ENCODE measurements around the gene PLEKHG2.
A peak's percentile ranks its signal among the peaks of the same experiment; 100 is the strongest.

PLEKHG2 gene

GRCh38 chr19:39406656-39407409, 5.6 kb upstream of the PLEKHG2 start, which contains the start of gene ZFP36:
ZFP36 (plus strand) TSS chr19:39406847; CDS start chr19:39406905, 58 bp downstream.
- DNase-seq: peak; percentile 94

GRCh38 chr19:39407410-39407659, 5.1 kb upstream of the PLEKHG2 start:
- DNase-seq: no peak

- no peak for DNase-seq
Measured at GRCh38 chr19:39407660-39408391, 4.6 kb upstream of the PLEKHG2 start.

GRCh38 chr19:39408392-39409207, 3.9 kb upstream of the PLEKHG2 start:
- DNase-seq: no peak

GRCh38 chr19:39409208-39410016, 3.1 kb upstream of the PLEKHG2 start:
- DNase-seq: peak; percentile 89

- DNase-seq: peak; percentile 85
Measured at GRCh38 chr19:39410017-39410830, 2.2 kb upstream of the PLEKHG2 start.

- no peak for DNase-seq
Measured at GRCh38 chr19:39410831-39411080, 1.7 kb upstream of the PLEKHG2 start.

GRCh38 chr19:39411081-39411831, 1.2 kb upstream of the PLEKHG2 start:
- DNase-seq: peak; percentile 69

- peak; percentile 93 for DNase-seq
Measured at GRCh38 chr19:39411832-39412099, 703 bp upstream of the PLEKHG2 start.

GRCh38 chr19:39412867-39413271, 400 bp downstream of the PLEKHG2 start:
- DNase-seq: no peak

GRCh38 chr19:39413272-39413910, 922 bp downstream of the PLEKHG2 start:
- DNase-seq: peak; percentile 90

- DNase-seq: no peak
Measured at GRCh38 chr19:39413911-39414608, 1.6 kb downstream of the PLEKHG2 start.

GRCh38 chr19:39415111-39416046, 2.9 kb downstream of the PLEKHG2 start:
- peak; percentile 15 for DNase-seq

- DNase-seq: peak; percentile 33
Measured at GRCh38 chr19:39416152-39417120, 4.0 kb downstream of the PLEKHG2 start.

GRCh38 chr19:39417463-39418181, 5.2 kb downstream of the PLEKHG2 start:
- peak; percentile 19 for DNase-seq

GRCh38 chr19:39419003-39419402, 6.5 kb downstream of the PLEKHG2 start:
- DNase-seq: no peak

- DNase-seq: no peak
Measured at GRCh38 chr19:39420769-39421168, 8.3 kb downstream of the PLEKHG2 start.
